ENCODE data around the gene SPACA6.
"Not testable (repeated sequence)": the region's sequence is repeated elsewhere in the genome, so short reads cannot be mapped to it uniquely, and the experiment has no call there.

Gene SPACA6

DNA sequence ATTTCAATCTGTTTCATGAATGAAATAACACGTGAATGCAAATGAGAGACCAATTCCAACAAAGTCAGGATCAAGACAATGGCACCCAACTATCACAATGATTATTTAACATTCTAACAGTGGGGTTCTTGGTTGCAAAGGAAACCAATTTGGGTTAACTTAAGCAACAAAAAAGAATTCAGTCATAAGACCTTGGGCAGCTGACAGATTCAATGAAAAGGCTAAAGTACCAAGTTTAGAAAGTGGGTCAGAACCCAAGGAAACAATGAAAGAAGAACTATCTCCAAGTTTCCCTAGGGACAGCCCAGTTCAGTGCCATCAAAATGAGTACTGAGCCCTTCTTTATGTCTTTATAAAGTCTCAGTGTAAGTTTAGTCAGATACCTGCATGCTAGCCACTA is 29.0 kb upstream of the SPACA6 start:
- H3K27me3 ChIP-seq (ENCODE audit: control insufficient read depth, insufficient read depth, low read length, poor library complexity, severe bottlenecking) = no peaks in the 10 kb centered on the region
- no peak overlapping the region for H3K4me3 ChIP-seq (ENCODE audit: insufficient read depth, low read depth, low read length)
- H3K36me3 ChIP-seq (ENCODE audit: control insufficient read depth, insufficient read depth, low read length) = no peaks in the 10 kb centered on the region
- WGBS, 2 experiments = 20 to 29% methylated on average over 1 of the region's 1 CpG
- no peak overlapping the region for H3K27ac ChIP-seq (ENCODE audit: insufficient read depth, low read depth, low read length, poor library complexity, severe bottlenecking)
- no peaks in the 10 kb centered on the region for H3K9me3 ChIP-seq (ENCODE audit: control insufficient read depth, low read length)
- no peaks in the 10 kb centered on the region for H3K4me1 ChIP-seq (ENCODE audit: control insufficient read depth, insufficient read depth, low read length)

DNA sequence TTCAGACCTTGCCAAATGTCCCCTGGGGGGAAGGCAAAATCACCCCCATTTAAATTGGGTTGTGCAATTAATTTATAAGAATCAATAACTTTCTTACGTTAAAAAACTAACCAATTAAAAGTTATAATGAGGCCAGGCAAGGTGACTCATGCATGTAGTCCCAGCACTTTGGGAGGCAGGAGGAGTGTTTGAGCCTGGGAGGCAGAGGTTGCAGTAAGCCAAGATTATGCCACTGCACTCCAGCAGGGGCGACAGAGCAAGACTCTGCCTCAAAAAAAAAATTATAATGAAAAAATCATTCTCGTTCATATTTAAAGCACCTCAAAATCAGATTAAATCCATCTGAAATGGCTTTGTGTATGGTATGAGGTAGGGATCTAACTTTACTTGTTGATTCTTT is 28.1 kb upstream of the SPACA6 start:
- Histone ChIP-seq H3K9me3 (ENCODE audit: control insufficient read depth, low read length) (no peaks in the 10 kb centered on the region), H3K4me1 (ENCODE audit: control insufficient read depth, insufficient read depth, low read length) (no peaks in the 10 kb centered on the region), H3K36me3 (ENCODE audit: control insufficient read depth, insufficient read depth, low read length) (no peaks in the 10 kb centered on the region), H3K4me3 (ENCODE audit: insufficient read depth, low read depth, low read length) (no peak overlapping the region), H3K27ac (ENCODE audit: insufficient read depth, low read depth, low read length, poor library complexity, severe bottlenecking) (no peak overlapping the region), H3K27me3 (ENCODE audit: control insufficient read depth, insufficient read depth, low read length, poor library complexity, severe bottlenecking) (no peaks in the 10 kb centered on the region)
- 47 to 57% methylated on average over 2 to 3 of the region's 3 CpGs for WGBS, 2 experiments

DNA sequence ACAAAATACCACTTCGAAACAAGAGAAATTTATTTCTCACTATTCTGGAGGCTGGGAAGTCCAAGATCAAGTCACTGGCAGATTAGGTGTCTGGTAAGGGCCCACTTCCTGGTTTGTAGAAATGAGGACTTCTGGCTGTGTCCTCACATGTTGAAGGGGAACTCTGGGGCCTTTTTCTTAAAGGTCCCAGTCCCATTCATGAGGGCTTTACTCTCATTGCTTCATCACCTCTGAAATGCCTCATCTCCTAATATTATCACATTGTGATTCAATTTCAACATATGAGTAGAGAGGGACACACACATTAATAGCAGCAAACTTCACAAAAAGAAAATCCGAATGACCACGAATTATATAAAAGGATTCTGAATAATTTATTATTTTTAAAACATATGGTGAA is 24.9 kb upstream of the SPACA6 start:
- H3K36me3 ChIP-seq (ENCODE audit: control insufficient read depth, insufficient read depth, low read length) = no peaks in the 10 kb centered on the region
- no peak overlapping the region for H3K27ac ChIP-seq (ENCODE audit: insufficient read depth, low read depth, low read length, poor library complexity, severe bottlenecking)
- WGBS, 2 experiments = 82 to 100% methylated on average over 1 to 3 of the region's 3 CpGs
- H3K27me3 ChIP-seq (ENCODE audit: control insufficient read depth, insufficient read depth, low read length, poor library complexity, severe bottlenecking) = no peaks in the 10 kb centered on the region
- no peaks in the 10 kb centered on the region for H3K9me3 ChIP-seq (ENCODE audit: control insufficient read depth, low read length)
- no peak overlapping the region for H3K4me3 ChIP-seq (ENCODE audit: insufficient read depth, low read depth, low read length)
- H3K4me1 ChIP-seq (ENCODE audit: control insufficient read depth, insufficient read depth, low read length) = no peaks in the 10 kb centered on the region

DNA sequence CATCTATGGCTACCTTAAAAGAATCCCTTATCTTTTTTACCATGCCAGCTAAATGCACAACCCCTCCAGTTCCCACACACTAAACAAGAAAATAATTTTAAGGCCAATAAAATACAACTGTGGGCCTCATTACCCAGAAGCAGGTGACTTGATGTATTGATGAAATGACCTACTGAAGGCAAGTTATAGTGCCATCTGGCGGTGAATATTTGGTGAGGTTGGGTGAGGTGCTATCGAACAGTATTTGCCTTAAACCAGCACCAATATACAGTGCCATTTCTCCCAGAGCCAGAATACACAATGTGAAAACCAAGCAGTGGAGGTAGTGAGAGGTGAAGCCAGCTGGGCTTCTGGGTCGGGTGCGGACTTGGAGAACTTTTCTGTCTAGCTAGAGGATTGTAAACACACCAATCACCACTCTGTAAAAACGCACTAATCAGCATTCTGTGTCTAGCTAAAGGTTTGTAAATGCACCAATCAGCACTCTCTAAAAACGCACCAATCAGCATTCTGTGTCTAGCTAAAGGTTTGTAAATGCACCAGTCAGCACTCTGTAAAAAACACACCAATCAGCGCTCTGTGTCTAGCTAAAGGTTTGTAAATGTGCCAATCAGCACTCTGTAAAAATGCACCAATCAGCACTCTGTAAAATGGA is 17.1 kb upstream of the SPACA6 start:
- not testable (repeated sequence) for H3K27ac ChIP-seq (ENCODE audit: insufficient read depth, low read depth, low read length, poor library complexity, severe bottlenecking); H3K27me3 ChIP-seq (ENCODE audit: control insufficient read depth, insufficient read depth, low read length, poor library complexity, severe bottlenecking); H3K4me1 ChIP-seq (ENCODE audit: control insufficient read depth, insufficient read depth, low read length); H3K36me3 ChIP-seq (ENCODE audit: control insufficient read depth, insufficient read depth, low read length); H3K9me3 ChIP-seq (ENCODE audit: control insufficient read depth, low read length); H3K4me3 ChIP-seq (ENCODE audit: insufficient read depth, low read depth, low read length)
- WGBS, 2 experiments = 66 to 70% methylated on average over 6 to 7 of the region's 7 CpGs

DNA sequence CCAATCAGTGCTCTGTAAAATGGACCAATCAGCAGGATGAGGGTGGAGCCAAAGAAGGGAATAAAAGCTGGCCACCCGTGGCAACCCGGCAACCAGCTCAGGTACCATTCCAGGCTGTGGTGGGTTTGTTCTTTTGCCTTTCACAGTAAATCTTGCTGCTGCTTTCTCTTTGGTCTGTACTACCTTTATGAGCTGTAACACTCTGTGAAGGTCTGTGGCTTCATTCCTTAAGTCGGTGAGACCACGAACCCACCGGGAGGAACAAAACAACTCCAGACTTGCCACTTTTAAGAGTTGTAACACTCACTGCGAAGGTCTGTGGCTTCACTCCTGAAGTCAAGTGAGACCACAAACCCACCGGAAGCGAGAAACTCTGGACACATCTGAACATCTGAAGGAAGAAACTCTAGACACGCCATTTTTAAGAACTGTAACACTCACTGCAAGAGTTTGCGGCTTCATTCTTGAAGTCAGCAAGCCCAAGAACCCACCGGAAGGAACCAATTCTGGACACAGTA is 16.5 kb upstream of the SPACA6 start:
- Histone ChIP-seq H3K27me3 (ENCODE audit: control insufficient read depth, insufficient read depth, low read length, poor library complexity, severe bottlenecking) (no peaks in the 10 kb centered on the region), H3K36me3 (ENCODE audit: control insufficient read depth, insufficient read depth, low read length) (no peaks in the 10 kb centered on the region), H3K4me1 (ENCODE audit: control insufficient read depth, insufficient read depth, low read length) (no peaks in the 10 kb centered on the region), H3K4me3 (ENCODE audit: insufficient read depth, low read depth, low read length) (no peak overlapping the region), H3K9me3 (ENCODE audit: control insufficient read depth, low read length) (no peaks in the 10 kb centered on the region), H3K27ac (ENCODE audit: insufficient read depth, low read depth, low read length, poor library complexity, severe bottlenecking) (no peak overlapping the region)
- 84 to 85% methylated on average over 11 of the region's 11 CpGs for WGBS, 2 experiments

DNA sequence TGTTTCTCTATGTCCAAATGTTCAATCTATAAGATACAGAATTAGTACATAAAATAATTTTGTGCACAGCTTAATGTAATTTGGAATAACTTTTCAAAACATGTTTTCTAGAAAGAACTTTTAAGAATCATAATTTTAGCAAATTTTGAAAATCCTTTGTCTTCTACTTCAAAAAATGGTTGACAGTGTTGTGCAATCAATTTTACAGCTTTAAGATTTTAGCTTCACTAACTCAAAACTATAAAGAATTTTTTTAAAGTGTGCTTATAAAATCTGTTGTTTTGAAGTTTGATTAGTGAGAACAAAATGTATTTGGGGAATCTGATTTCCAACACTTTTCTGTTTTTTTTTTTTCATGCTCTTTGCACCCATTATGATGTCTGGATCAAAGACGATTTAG is 12.7 kb upstream of the SPACA6 start:
- no peaks in the 10 kb centered on the region for H3K4me1 ChIP-seq (ENCODE audit: control insufficient read depth, insufficient read depth, low read length)
- 89 to 95% methylated on average over 1 of the region's 1 CpG for WGBS, 2 experiments
- no peak overlapping the region for H3K27ac ChIP-seq (ENCODE audit: insufficient read depth, low read depth, low read length, poor library complexity, severe bottlenecking)

DNA sequence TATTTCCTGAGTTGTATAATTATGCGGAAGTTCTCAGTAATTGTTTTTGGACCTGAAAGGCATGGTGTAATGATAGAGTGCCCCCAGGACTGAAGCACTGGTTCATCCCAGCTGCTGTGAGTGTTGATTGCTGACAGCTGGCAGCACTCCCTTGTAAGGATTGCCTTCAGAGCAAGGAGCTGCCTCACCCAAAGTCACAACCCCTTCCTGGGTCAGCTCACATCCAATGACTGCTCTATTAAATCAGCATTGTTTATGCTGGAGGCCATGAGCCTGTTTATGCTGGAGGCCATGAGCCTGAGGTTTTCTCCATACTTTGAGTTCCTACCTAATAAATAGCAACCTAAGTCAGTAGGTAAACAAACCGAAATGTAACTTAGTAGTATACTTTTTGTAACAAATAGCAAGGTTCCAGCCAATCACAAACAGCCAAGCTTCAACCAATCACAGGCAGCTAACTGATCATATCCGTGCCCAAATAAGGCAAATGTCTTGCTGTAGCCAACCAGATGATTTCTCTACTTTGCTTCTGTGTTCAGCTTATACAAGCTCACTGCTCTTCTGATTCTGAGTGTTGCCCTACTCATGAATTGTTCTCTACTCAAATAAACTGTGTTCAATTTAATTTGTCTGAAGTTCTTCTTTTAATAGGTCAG is 11.7 kb upstream of the SPACA6 start:
- Histone ChIP-seq H3K4me1 (ENCODE audit: control insufficient read depth, insufficient read depth, low read length) (no peaks in the 10 kb centered on the region), H3K9me3 (ENCODE audit: control insufficient read depth, low read length) (no peaks in the 10 kb centered on the region), H3K27me3 (ENCODE audit: control insufficient read depth, insufficient read depth, low read length, poor library complexity, severe bottlenecking) (no peaks in the 10 kb centered on the region), H3K4me3 (ENCODE audit: insufficient read depth, low read depth, low read length) (no peak overlapping the region), H3K27ac (ENCODE audit: insufficient read depth, low read depth, low read length, poor library complexity, severe bottlenecking) (no peak overlapping the region), H3K36me3 (ENCODE audit: control insufficient read depth, insufficient read depth, low read length) (no peaks in the 10 kb centered on the region)
- WGBS, 2 experiments = 85 to 91% methylated on average over 2 to 3 of the region's 3 CpGs

More for the DNA sequence above, 12.7 kb upstream of the SPACA6 start:
- Histone ChIP-seq H3K36me3 (ENCODE audit: control insufficient read depth, insufficient read depth, low read length) (no peaks in the 10 kb centered on the region), H3K4me3 (ENCODE audit: insufficient read depth, low read depth, low read length) (no peak overlapping the region), H3K27me3 (ENCODE audit: control insufficient read depth, insufficient read depth, low read length, poor library complexity, severe bottlenecking) (no peaks in the 10 kb centered on the region), H3K9me3 (ENCODE audit: control insufficient read depth, low read length) (no peaks in the 10 kb centered on the region)

DNA sequence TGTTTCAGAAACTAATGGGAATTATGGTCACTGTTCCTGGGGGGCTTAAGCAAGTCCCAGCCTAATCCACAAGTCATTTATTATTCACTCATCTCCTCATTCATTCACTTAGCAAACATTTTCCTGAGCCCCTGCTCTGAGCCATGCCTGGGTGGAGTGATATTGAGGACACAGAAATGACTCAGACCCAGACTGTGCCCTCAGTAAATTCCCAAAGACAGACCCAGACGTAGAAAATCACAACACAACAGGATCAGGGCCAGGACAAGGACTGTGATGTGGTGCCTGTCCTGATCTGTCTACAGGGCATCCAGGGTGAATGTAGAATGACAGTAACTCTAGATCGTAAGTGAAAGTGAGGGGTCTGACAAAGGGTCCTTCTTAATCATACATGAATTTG is 7.0 kb upstream of the SPACA6 start:
- no peak overlapping the region for H3K4me3 ChIP-seq (ENCODE audit: insufficient read depth, low read depth, low read length)
- H3K27me3 ChIP-seq (ENCODE audit: control insufficient read depth, insufficient read depth, low read length, poor library complexity, severe bottlenecking) = no peaks in the 10 kb centered on the region
- no peaks in the 10 kb centered on the region for H3K9me3 ChIP-seq (ENCODE audit: control insufficient read depth, low read length)
- H3K36me3 ChIP-seq (ENCODE audit: control insufficient read depth, insufficient read depth, low read length) = no peaks in the 10 kb centered on the region
- no peak overlapping the region for H3K27ac ChIP-seq (ENCODE audit: insufficient read depth, low read depth, low read length, poor library complexity, severe bottlenecking)
- 96% methylated on average over 2 of the region's 2 CpGs for WGBS, 2 experiments
- peaks cover 7% of the 10 kb centered on the region for H3K4me1 ChIP-seq (ENCODE audit: control insufficient read depth, insufficient read depth, low read length)

DNA sequence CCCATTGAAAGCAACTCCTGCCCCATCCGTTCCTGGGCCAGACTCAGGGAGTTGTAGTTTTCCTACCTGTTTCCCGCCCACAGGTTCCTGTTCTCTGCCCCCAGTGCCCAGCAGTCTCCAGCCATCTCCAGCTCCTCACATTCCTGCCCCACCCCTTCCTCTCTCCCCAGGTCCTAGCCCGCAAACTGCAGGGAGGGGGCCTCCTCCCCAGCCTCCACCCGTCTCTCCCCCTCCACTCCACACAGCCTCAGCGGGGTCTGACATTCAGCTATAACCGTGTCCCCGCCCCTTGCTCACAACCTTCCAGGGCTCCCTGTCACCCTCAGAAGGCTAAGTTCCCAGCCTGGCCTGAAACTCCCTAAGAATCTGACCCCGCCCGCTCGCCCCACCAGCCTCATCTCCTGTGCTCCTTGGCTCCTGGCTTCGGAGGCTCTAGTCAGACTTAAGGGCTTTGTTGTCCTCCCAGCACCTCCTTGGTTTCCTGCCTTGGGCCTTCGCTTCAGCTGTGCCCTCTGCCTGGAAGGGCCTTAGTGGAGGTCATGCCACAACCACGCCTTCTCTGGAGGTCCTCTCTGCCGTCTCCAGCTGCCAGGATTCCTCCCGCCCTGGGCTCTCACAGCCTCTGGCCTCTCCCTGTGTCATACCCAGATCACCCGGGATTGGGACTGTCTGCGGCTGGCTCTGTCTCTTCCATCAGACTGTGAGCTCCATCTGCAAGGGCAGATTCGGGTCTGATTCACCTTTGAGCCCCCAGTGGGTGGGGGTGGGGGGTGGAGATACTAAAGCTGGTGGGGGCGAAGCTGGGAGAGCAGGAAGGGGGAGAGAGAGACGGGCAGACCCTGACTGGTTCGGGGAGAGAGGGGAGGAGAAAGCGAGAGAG is 5.1 kb upstream of the SPACA6 start:
- 1% methylated on average over 22 of the region's 22 CpGs for WGBS, 2 experiments
- H3K36me3 ChIP-seq (ENCODE audit: control insufficient read depth, insufficient read depth, low read length) = no peaks in the 10 kb centered on the region
- H3K4me3 ChIP-seq (ENCODE audit: insufficient read depth, low read depth, low read length) = peak overlapping the region; percentile 58
- H3K4me1 ChIP-seq (ENCODE audit: control insufficient read depth, insufficient read depth, low read length) = peaks cover 19% of the 10 kb centered on the region
- no peaks in the 10 kb centered on the region for H3K9me3 ChIP-seq (ENCODE audit: control insufficient read depth, low read length)
- no peaks in the 10 kb centered on the region for H3K27me3 ChIP-seq (ENCODE audit: control insufficient read depth, insufficient read depth, low read length, poor library complexity, severe bottlenecking)
- H3K27ac ChIP-seq (ENCODE audit: insufficient read depth, low read depth, low read length, poor library complexity, severe bottlenecking) = peak overlapping the region; percentile 71

All from ectodermal cell (in vitro differentiated cells).